Activated CD8-positive, alpha-beta T cell treated with anti-CD3 and anti-CD28 coated beads for 36 hours (primary cell): ENCODE data around the gene CYP2U1. TPM values are rescaled to one million over a fixed set of nuclear protein-coding genes. Genes with fewer than 3 reads are reported as not detected.

Experiments used
- ATAC-seq: fragments of 200-7000 bp; cut with Tn5 transposase; one replicate; pipeline ENCODE4 v1.10.0; 2021; ENCODE audit warnings: mild to moderate bottlenecking, moderate library complexity
- CTCF ChIA-PET: fragments of 350-600 bp; sonication (Branson Sonifier 250); formaldehyde crosslinking; loops from one replicate; lab custom pipeline; 2021; ENCODE audit warnings: antibody characterized with exemption; lab: Charles Lee
- POLR2A ChIA-PET: fragments of 350-600 bp; sonication (Branson Sonifier 250); formaldehyde crosslinking; loops from one replicate; lab custom pipeline; 2021; ENCODE audit warnings: antibody characterized with exemption; lab: Charles Lee
- DNase-seq: peaks from one replicate; pipeline ENCODE4 v3.0.0-alpha.2; 2020
- H3K27ac Mint-ChIP-seq: one replicate; pipeline ENCODE4 v1.8.0; 2021; ENCODE audit warnings: mild to moderate bottlenecking, mixed read lengths
- H3K27me3 Mint-ChIP-seq: one replicate; pipeline ENCODE4 v1.8.0; 2021; ENCODE audit warnings: mixed read lengths
- H3K36me3 Mint-ChIP-seq: one replicate; pipeline ENCODE4 v1.8.0; 2021; ENCODE audit warnings: low read depth, mixed read lengths
- H3K4me1 Mint-ChIP-seq: one replicate; pipeline ENCODE4 v1.8.0; 2021; ENCODE audit warnings: low read depth, mixed read lengths
- H3K4me3 Mint-ChIP-seq: one replicate; pipeline ENCODE4 v1.8.0; 2021; ENCODE audit warnings: mild to moderate bottlenecking, moderate library complexity, mixed read lengths
- H3K9me3 Mint-ChIP-seq: one replicate; pipeline ENCODE4 v1.8.0; 2021; ENCODE audit warnings: mixed read lengths
- intact Hi-C: fragments of 100-400 bp; cut with micrococcal nuclease; formaldehyde crosslinking; loops from one replicate; pipeline ENCODE4 v1.10.0; 2022
- total RNA-seq, 2 experiments: library from RNA; stranded (reverse); gene quantifications; one replicate each; pipeline ENCODE4 v1.2.3, GENCODE V29; 2021
- TF ChIP-seq, protein P1 (sequence below): fragments of 200-600 bp; IDR thresholded peaks from one replicate; pipeline ENCODE4 v1.8.0; 2022; ENCODE audit warnings: antibody characterized with exemption, mild to moderate bottlenecking

CYP2U1 gene
- total RNA-seq, 2 experiments from 2014 or later, result 2.5 to 3.1 TPM

DNA sequence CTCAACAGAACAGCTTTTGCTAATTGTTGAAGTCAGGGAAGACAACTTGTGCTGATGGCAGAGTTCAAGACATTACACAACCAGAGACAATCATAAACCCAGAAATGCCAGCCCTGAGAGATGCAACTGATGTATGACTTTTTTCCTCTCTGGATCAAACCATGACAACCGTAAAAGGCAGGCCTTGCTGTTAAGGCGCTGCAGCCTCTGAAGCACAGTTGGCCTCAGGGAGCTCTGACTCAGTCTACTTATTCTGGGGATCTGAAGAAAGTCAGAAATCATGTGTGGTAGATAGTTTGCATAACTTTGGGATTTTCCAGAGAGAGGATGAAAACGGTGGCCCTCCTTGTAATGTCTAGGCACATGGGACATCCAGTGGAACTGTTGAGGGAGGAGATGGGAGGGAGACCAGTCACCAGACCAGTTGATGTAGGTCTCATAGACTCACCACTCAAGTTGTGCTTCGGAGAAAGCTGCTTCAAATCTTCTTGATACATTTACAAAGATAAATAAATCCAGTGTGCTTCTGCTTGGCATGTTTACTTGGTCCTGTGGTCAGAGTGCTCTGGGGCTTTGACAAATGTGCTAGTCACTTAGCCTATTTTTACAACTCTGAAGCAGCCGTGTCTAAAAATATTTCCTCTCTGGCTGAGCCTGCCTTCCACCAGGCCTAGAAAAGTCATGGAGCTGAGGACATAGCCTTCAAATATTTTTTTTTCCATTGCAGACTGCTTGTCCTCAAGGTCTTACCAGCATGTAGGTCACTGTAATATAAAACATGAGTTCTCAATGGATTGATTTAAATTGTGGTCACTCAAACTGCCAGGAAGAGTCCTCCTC is 65.8 kb downstream of the CYP2U1 start:
- H3K27me3 Mint-ChIP-seq, result no peaks in the 10 kb centered on the region
- peaks cover 32% of the 10 kb centered on the region for H3K4me1 Mint-ChIP-seq

DNA sequence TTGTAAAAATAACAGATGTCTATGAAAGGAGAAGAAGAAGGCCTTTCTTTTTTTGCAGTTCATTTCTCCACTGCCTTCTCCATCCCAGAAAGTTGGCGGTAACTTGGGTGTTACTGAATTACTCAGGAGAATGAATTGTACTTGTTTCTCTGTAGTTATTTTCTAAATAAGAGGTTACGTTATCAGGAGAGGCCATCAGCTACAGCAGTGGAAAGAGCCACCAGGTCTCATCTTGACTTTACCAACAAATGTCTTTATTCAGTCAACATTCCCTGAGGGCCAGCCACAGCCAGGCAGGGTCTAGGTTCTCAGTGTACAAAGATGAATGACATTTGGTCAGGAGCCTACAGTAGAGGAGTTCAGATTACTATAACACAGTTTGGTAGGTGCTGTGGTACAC is 66.4 kb downstream of the CYP2U1 start:
- Mint-ChIP-seq H3K27ac (no peak overlapping the region), H3K4me1 (peaks cover 26% of the 10 kb centered on the region), H3K4me3 (no peak overlapping the region), H3K27me3 (no peaks in the 10 kb centered on the region), H3K9me3 (no peaks in the 10 kb centered on the region), H3K36me3 (peaks cover 48% of the 10 kb centered on the region)
- TF ChIP-seq, protein P1, sequence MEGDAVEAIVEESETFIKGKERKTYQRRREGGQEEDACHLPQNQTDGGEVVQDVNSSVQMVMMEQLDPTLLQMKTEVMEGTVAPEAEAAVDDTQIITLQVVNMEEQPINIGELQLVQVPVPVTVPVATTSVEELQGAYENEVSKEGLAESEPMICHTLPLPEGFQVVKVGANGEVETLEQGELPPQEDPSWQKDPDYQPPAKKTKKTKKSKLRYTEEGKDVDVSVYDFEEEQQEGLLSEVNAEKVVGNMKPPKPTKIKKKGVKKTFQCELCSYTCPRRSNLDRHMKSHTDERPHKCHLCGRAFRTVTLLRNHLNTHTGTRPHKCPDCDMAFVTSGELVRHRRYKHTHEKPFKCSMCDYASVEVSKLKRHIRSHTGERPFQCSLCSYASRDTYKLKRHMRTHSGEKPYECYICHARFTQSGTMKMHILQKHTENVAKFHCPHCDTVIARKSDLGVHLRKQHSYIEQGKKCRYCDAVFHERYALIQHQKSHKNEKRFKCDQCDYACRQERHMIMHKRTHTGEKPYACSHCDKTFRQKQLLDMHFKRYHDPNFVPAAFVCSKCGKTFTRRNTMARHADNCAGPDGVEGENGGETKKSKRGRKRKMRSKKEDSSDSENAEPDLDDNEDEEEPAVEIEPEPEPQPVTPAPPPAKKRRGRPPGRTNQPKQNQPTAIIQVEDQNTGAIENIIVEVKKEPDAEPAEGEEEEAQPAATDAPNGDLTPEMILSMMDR, result no peak
- intact Hi-C loops, result no loop called here
- DNase-seq (no peak), ATAC-seq (no peak)
- CTCF ChIA-PET, result interaction anchor here (0.6 kb wide), 1 partner anchor 46 kb away, joined by 3 read pairs; no protein-coding TSS in a partner anchor
- POLR2A ChIA-PET, result no interaction called here

More for the DNA sequence above, 65.8 kb downstream of the CYP2U1 start:
- DNase-seq (no peak), ATAC-seq (no peak)
- intact Hi-C loops, result no loop called here
- H3K27ac Mint-ChIP-seq, result no peak overlapping the region
- TF ChIP-seq, protein P1, result no peak
- ChIA-PET CTCF (no interaction called here), POLR2A (no interaction called here)
- no peak overlapping the region for H3K4me3 Mint-ChIP-seq
- no peaks in the 10 kb centered on the region for H3K9me3 Mint-ChIP-seq
- H3K36me3 Mint-ChIP-seq, result peaks cover 50% of the 10 kb centered on the region

DNA sequence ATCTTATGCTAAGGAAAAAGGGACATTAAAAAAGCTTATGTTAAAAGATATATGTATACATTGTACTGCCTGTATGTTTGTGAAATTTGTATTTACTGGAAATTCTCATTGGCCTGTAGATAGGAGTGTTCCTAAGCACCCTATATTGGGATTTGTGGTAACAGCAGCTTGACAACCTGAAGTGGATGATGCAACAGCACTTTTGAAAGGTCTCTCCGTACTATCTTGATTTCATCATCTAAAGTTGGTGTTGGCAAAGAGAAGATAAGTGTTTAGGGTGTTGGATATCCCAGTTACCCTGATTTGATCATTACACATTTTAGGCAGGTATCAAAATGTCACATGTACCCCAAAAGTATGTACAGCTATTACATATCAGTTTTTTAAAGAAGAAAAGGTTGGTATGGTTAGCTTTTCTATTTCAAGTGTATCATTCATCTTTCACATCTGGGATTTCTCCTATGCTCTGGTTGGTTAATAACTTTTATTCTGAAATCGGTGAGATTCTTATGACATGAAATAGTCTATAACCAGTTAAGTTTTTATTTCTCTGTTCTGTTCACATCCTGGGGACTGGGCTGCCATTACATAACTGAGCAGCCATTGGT is 68.7 kb downstream of the CYP2U1 start:
- TF ChIP-seq, protein P1, result no peak
- no peaks in the 10 kb centered on the region for H3K9me3 Mint-ChIP-seq
- peaks cover 47% of the 10 kb centered on the region for H3K36me3 Mint-ChIP-seq
- ATAC-seq (no peak), DNase-seq (no peak)
- ChIA-PET CTCF (interaction anchor here (2.9 kb wide), 1 partner anchor 19 kb away, joined by 8 read pairs; no protein-coding TSS in a partner anchor), POLR2A (interaction anchor here (0.9 to 2.3 kb wide), 2 partner anchors 10 to 14 kb away, joined by 3 to 12 read pairs; partner anchors contain the start of gene HADH)
- peak overlapping the region; percentile 4 for H3K27ac Mint-ChIP-seq
- no peak overlapping the region for H3K4me3 Mint-ChIP-seq
- peaks cover 28% of the 10 kb centered on the region for H3K4me1 Mint-ChIP-seq
- intact Hi-C loops, result no loop called here
- H3K27me3 Mint-ChIP-seq, result no peaks in the 10 kb centered on the region

DNA sequence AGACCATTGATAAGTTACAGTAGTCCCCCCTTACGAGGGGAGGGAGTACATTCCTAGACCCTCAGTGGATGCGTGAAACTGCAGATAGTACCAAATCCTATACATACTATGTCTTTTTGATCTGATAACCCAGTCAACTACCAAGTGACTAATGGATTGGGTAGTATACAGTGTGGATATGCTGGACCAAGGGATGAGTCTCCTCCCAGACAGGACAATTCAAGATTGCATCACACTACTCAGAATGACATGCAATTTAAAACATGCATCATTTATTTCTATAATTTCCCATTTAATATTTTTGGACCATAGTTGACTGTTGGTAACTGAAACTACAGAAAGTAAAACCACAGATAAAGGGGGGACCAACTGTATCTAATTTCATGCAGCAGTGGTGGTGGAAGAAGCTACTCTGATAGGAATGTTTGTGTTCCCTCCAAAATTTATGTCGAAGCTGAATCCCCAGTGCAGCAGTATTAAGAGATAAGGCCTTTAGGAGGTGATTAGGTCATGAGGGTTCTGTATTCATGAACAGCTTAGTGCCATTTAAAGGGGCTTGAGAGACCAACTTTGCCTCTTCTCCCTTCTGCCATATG is 70.3 kb downstream of the CYP2U1 start:
- Mint-ChIP-seq H3K4me3 (no peak overlapping the region), H3K9me3 (no peaks in the 10 kb centered on the region), H3K27me3 (no peaks in the 10 kb centered on the region), H3K27ac (no peak overlapping the region), H3K36me3 (peaks cover 41% of the 10 kb centered on the region), H3K4me1 (peaks cover 40% of the 10 kb centered on the region)
- CTCF ChIA-PET, result interaction anchor here (0.9 to 1.0 kb wide), 2 partner anchors 17 to 571 kb away, joined by 3 to 4 read pairs; no protein-coding TSS in a partner anchor
- intact Hi-C loops, result no loop called here
- POLR2A ChIA-PET, result interaction anchor here (2.3 kb wide), 1 partner anchor 12 kb away, joined by 12 read pairs; the partner anchor contains the start of gene HADH
- DNase-seq (no peak), ATAC-seq (no peak)
- TF ChIP-seq, protein P1, result no peak

Other genes with a start within 250 kb of the CYP2U1 start
- 10 to 100 TPM; 29.5 to 31.1 TPM for gene PAPSS1, start 211.3 kb upstream of the CYP2U1 start, total RNA-seq
- under 1 TPM; 0.14 to 0.40 TPM for gene SGMS2, start 106.6 kb upstream of the CYP2U1 start, total RNA-seq
- 10 to 100 TPM; 50.3 to 50.7 TPM for gene HADH, start 58.3 kb downstream of the CYP2U1 start, total RNA-seq
- 100 to 1,000 TPM; 178 to 182 TPM for gene LEF1, start 237.4 kb downstream of the CYP2U1 start, total RNA-seq